Endothelial cell of umbilical vein (primary cell): ENCODE data around the gene GSTO1. TPM values are rescaled to one million over a fixed set of nuclear protein-coding genes. Genes with fewer than 3 reads are reported as not detected.

ENCODE experiments used
- BruUV-seq: library from RNA; stranded (reverse); fragments of 400-500 nt; replicated peaks from 2 replicates; lab custom pipeline; 2021; lab: Mats Ljungman, UMichigan
- CTCF ChIA-PET: fragments of 300-600, 350-600 bp; sonication (Branson Sonifier 250); formaldehyde crosslinking; loops from one replicate; lab custom pipeline; 2021; ENCODE audit warnings: antibody characterized with exemption, inconsistent platforms; lab: Charles Lee
- POLR2A ChIA-PET: fragments of 300-600, 350-600 bp; sonication (Branson Sonifier 250); formaldehyde crosslinking; loops from one replicate; lab custom pipeline; 2021; ENCODE audit warnings: antibody characterized with exemption, inconsistent platforms; lab: Charles Lee
- DNase-seq: peaks from one replicate; pipeline ENCODE4 v3.0.0-alpha.2; 2011; ENCODE audit warnings: low read depth, low spot score
- FAIRE-seq: peaks from 2 replicates; lab custom pipeline; 2011; peaks lifted over from hg19 to GRCh38; lab: Jason Lieb, UNC
- H2AFZ ChIP-seq: 2 replicates; pipeline ENCODE4 v1.6.0; 2012; ENCODE audit warnings: low read depth, low read length, control low read depth, inconsistent platforms
- H3K27ac ChIP-seq: 2 replicates; pipeline ENCODE4 v1.5.1; 2011; ENCODE audit warnings: low read depth, mild to moderate bottlenecking, control low read depth, low read length, moderate library complexity; ENCODE audit not compliant: insufficient read depth
- H3K27me3 ChIP-seq, 2 experiments: 2 replicates each; pipeline versions ENCODE4 v1.6.0 to v1.6.1; 2011; ENCODE audit warnings: low read length in 2 of 2, mixed read lengths in 1 of 2; ENCODE audit not compliant: control insufficient read depth in 2 of 2, insufficient read depth in 2 of 2
- H3K36me3 ChIP-seq, 2 experiments: 2 replicates in 1 of 2; 3 replicates in 1 of 2; pipeline ENCODE4 v1.5.1; 2011; ENCODE audit warnings: low read length in 2 of 2, mild to moderate bottlenecking in 1 of 2, moderate library complexity in 1 of 2; ENCODE audit not compliant: control insufficient read depth in 2 of 2, insufficient read depth in 2 of 2; ENCODE audit errors: extremely low read depth in 1 of 2
- H3K4me1 ChIP-seq: 3 replicates; pipeline ENCODE4 v1.5.1; 2011; ENCODE audit warnings: mild to moderate bottlenecking, low read length; ENCODE audit not compliant: control insufficient read depth, insufficient read depth; ENCODE audit errors: extremely low read depth
- H3K4me2 ChIP-seq: 2 replicates; pipeline ENCODE4 v1.6.1; 2011; ENCODE audit warnings: low read length, control low read depth, mixed read lengths; ENCODE audit not compliant: insufficient read depth
- H3K4me3 ChIP-seq, 3 experiments: fragments of 200-600 bp in 1 of 3; sonication (generic), shearing (Covaris generic) in 1 of 3; replicated peaks in 1 of 3; 2 replicates each; pipeline ENCODE4 v1.5.1; 2011 to 2016; ENCODE audit warnings: control low read depth in 3 of 3, low read length in 3 of 3, mild to moderate bottlenecking in 2 of 3, inconsistent platforms in 1 of 3, low read depth in 1 of 3, moderate library complexity in 1 of 3; ENCODE audit not compliant: insufficient read depth in 1 of 3
- H3K79me2 ChIP-seq: 2 replicates; pipeline ENCODE4 v1.6.0; 2012; ENCODE audit warnings: low read length, inconsistent platforms; ENCODE audit not compliant: control insufficient read depth, insufficient read depth
- H3K9ac ChIP-seq: replicated peaks from 2 replicates; pipeline ENCODE3; 2011; ENCODE audit warnings: low read length, control low read depth; ENCODE audit not compliant: insufficient read depth; ENCODE audit errors: extremely low read depth
- H3K9me1 ChIP-seq: replicated peaks from 3 replicates; pipeline ENCODE4 v1.6.0; 2011; ENCODE audit warnings: mild to moderate bottlenecking, low read length; ENCODE audit not compliant: control insufficient read depth, insufficient read depth; ENCODE audit errors: extremely low read depth
- H3K9me3 ChIP-seq: replicated peaks from 2 replicates; pipeline ENCODE4 v1.5.1; 2012; ENCODE audit warnings: low read length, inconsistent platforms; ENCODE audit not compliant: control insufficient read depth, insufficient read depth
- H4K20me1 ChIP-seq: replicated peaks from 2 replicates; pipeline ENCODE3; 2011; ENCODE audit warnings: mild to moderate bottlenecking, low read length; ENCODE audit not compliant: control insufficient read depth, insufficient read depth; ENCODE audit errors: extremely low read depth
- EZH2 ChIP-seq: IDR thresholded peaks from 2 replicates; pipeline ENCODE4 v1.6.1; 2012; ENCODE audit warnings: borderline replicate concordance, low read depth, mild to moderate bottlenecking, moderate library complexity, low read length, inconsistent platforms; ENCODE audit not compliant: severe bottlenecking
- JUN ChIP-seq: IDR thresholded peaks from 2 replicates; pipeline ENCODE4 v1.6.1; 2011; ENCODE audit warnings: borderline replicate concordance, low read depth; ENCODE audit not compliant: insufficient read length, insufficient read depth
- MAX ChIP-seq: IDR thresholded peaks from 2 replicates; pipeline ENCODE4 v1.6.1; 2011; ENCODE audit not compliant: insufficient read depth, insufficient read length
- POLR2AphosphoS5 ChIP-seq: IDR thresholded peaks from 2 replicates; pipeline ENCODE4 v1.6.1; 2012; ENCODE audit warnings: low read depth, mild to moderate bottlenecking, control low read depth, low read length, moderate library complexity; ENCODE audit not compliant: insufficient read depth
- dilution Hi-C: fragments of 300-500 bp; cut with MboI; formaldehyde crosslinking; loops from one replicate; pipeline ENCODE4 v1.15.0; 2019; ENCODE audit warnings: low sequenced_read_pairs; ENCODE audit not compliant: extremely low pct_ligation_motif_present
- intact Hi-C: fragments of 100-400 bp; cut with micrococcal nuclease; formaldehyde crosslinking; loops from one replicate; pipeline ENCODE4 v1.10.0; 2022
- polyA plus RNA-seq, 4 experiments: library from polyadenylated mRNA; depleted of rRNA in 3 of 4; stranded (reverse) in 3 of 4; unstranded in 1 of 4; fragments of >200 nt; gene quantifications; 2 replicates each; pipeline versions ENCODE4 v1.2.1 to v1.2.3, GENCODE V29; 2011 to 2012; ENCODE audit warnings: missing spikeins in 1 of 4
- total RNA-seq: library from RNA; stranded (reverse); gene quantifications from 2 replicates; pipeline ENCODE4 v1.2.3, GENCODE V29; 2021

GSTO1 gene
- total and polyA plus RNA-seq, 2 donors (not counting 3 experiments of a cell fraction or from before 2014, with no cell fraction given), result 124 to 211 TPM

- CTCF ChIA-PET, result interaction anchor here (0.9 to 6.6 kb wide), 6 partner anchors 12 to 66 kb away, joined by 3 to 57 read pairs (median 4); partner anchors contain the start of gene CFAP58
- H3K9ac ChIP-seq, result no peak overlapping the region
- H3K36me3 ChIP-seq, result no peaks in the 10 kb centered on the region
- intact Hi-C loops (no loop called here), dilution Hi-C loops (no loop called here)
- H3K79me2 ChIP-seq, result no peaks in the 10 kb centered on the region
- peaks cover 5% of the 10 kb centered on the region for H3K4me1 ChIP-seq
- no peak overlapping the region for H3K4me2 ChIP-seq
- FAIRE-seq, result no peak
- DNase-seq, result no peak
- no peaks in the 10 kb centered on the region for H4K20me1 ChIP-seq
- TF ChIP-seq JUN (no peak), EZH2 (no peak), POLR2AphosphoS5 (no peak)
- no peaks in the 10 kb centered on the region for H3K9me1 ChIP-seq
- H2AFZ ChIP-seq, result no peak overlapping the region
- H3K27me3 ChIP-seq, result peaks cover 17 to 18% of the 10 kb centered on the region in 2 experiments
- POLR2A ChIA-PET, result no interaction called here
- H3K9me3 ChIP-seq, result no peaks in the 10 kb centered on the region
- H3K27ac ChIP-seq, result no peak overlapping the region
- BruUV-seq, result no TSS peak
- no peak overlapping the region for H3K4me3 ChIP-seq
These were observed 32.2 kb downstream of the GSTO1 start for GRCh38 chr10:104286939-104287338.

- CTCF ChIA-PET, result interaction anchor here (6.6 kb wide), 1 partner anchor 13 kb away, joined by 57 read pairs; no protein-coding TSS in a partner anchor
- Histone ChIP-seq H4K20me1 (no peaks in the 10 kb centered on the region), H3K4me1 (peaks cover 12% of the 10 kb centered on the region), H3K36me3 (no peaks in the 10 kb centered on the region), H3K27me3 (peaks cover 9 to 13% of the 10 kb centered on the region in 2 experiments), H3K9me1 (no peaks in the 10 kb centered on the region), H2AFZ (no peak overlapping the region), H3K9ac (no peak overlapping the region), H3K27ac (no peak overlapping the region), H3K4me2 (no peak overlapping the region), H3K9me3 (no peaks in the 10 kb centered on the region), H3K79me2 (no peaks in the 10 kb centered on the region), H3K4me3 (no peak overlapping the region)
- intact Hi-C loops (no loop called here), dilution Hi-C loops (no loop called here)
- TF ChIP-seq EZH2 (no peak), MAX (no peak)
- FAIRE-seq, result no peak
- POLR2A ChIA-PET, result interaction anchor here (1.0 kb wide), 1 partner anchor 15 kb away, joined by 3 read pairs; no protein-coding TSS in a partner anchor
- no TSS peak for BruUV-seq
- no peak for DNase-seq
These were observed 33.7 kb downstream of the GSTO1 start for GRCh38 chr10:104288355-104288754.
